Activated CD4-positive, alpha-beta T cell treated with anti-CD3 and anti-CD28 coated beads, Interleukin-2, amount 50 U/mL, for 48 hours (primary cell): ENCODE results near the gene MCM10.
"Not testable (repeated sequence)": the region's sequence is repeated elsewhere in the genome, so short reads cannot be mapped to it uniquely, and the experiment has no call there.

Experiments used
- DNase-seq, 2 experiments: peaks; one replicate each; pipeline ENCODE4 v3.0.0-alpha.2; 2020

Gene MCM10

GRCh38 chr10:13222566-13222965 is 61.2 kb downstream of the MCM10 start:
- no peak for DNase-seq

- DNase-seq = no peak
Observed at GRCh38 chr10:13223241-13223640, 61.9 kb downstream of the MCM10 start.

- DNase-seq = no peak
Observed at GRCh38 chr10:13224210-13224995, 63.0 kb downstream of the MCM10 start.

- DNase-seq = no peak
Observed at GRCh38 chr10:13225601-13226000, 64.2 kb downstream of the MCM10 start.

- DNase-seq = no peak
Observed at GRCh38 chr10:13227031-13227430, 65.7 kb downstream of the MCM10 start.

GRCh38 chr10:13231190-13231589 is 69.8 kb downstream of the MCM10 start:
- no peak for DNase-seq

GRCh38 chr10:13231808-13232207 is 70.5 kb downstream of the MCM10 start:
- DNase-seq = no peak

- no peak for DNase-seq
Observed at GRCh38 chr10:13233358-13233757, 72.0 kb downstream of the MCM10 start.

- no peak for DNase-seq
Observed at GRCh38 chr10:13234172-13234571, 72.8 kb downstream of the MCM10 start, which contains the start of gene UCMA. Gene UCMA, minus strand, starts transcription at chr10:13234374. Its CDS starts 116 bp downstream, at chr10:13234258.

- DNase-seq = not testable (repeated sequence)
Observed at GRCh38 chr10:13234736-13235135, 73.4 kb downstream of the MCM10 start.

GRCh38 chr10:13236638-13237037 is 75.3 kb downstream of the MCM10 start:
- no peak for DNase-seq

GRCh38 chr10:13238271-13239077 is 77.1 kb downstream of the MCM10 start:
- DNase-seq = no peak

GRCh38 chr10:13239923-13240322 is 78.6 kb downstream of the MCM10 start:
- no peak for DNase-seq

GRCh38 chr10:13241613-13242012 is 80.3 kb downstream of the MCM10 start:
- no peak for DNase-seq

- DNase-seq = not testable (repeated sequence)
Observed at GRCh38 chr10:13242260-13242659, 80.9 kb downstream of the MCM10 start.

GRCh38 chr10:13247246-13247645 is 85.9 kb downstream of the MCM10 start:
- DNase-seq = no peak

- DNase-seq = no peak
Observed at GRCh38 chr10:13247784-13248183, 86.4 kb downstream of the MCM10 start.

GRCh38 chr10:13253726-13254125 is 92.4 kb downstream of the MCM10 start:
- no peak for DNase-seq

- DNase-seq = no peak
Observed at GRCh38 chr10:13256627-13257026, 95.3 kb downstream of the MCM10 start.

GRCh38 chr10:13257621-13258140 is 96.3 kb downstream of the MCM10 start:
- no peak for DNase-seq
